ENCODE measurements around the gene PLCH2. TPM values are rescaled to one million over a fixed set of nuclear protein-coding genes. Genes with fewer than 3 reads are reported as not detected.

PLCH2 gene
- total and polyA plus RNA-seq, 9 of the 15 experiments (the other 6 are each of a cell fraction or from before 2014, with no cell fraction given): 0.16 TPM; not detected in 8

DNA sequence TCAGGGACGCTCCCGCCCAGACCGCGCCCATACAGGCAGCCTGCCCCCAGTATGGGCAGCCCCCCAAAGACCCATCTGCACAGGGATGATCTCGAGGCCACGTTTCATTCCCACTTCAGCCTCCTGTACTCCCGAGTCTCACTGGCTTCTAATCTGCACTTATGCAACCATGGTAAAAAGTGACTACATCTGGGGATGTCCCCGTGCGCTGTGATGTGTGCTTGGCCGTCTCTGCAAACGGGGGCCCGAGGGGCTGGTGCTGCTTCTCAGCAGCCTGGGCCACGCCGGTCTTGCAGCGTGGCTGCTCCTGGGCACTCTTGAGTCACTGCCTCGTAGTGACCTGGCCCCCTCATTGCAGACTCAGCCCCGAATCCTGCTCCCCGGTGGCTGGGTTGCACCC is 17.4 kb upstream of the PLCH2 start:
- DNase-seq (ENCODE audit: extremely low read depth in 1 of 4, low spot score in 3 of 4) (no peak), FAIRE-seq (no peak), ATAC-seq (no peak)
- Histone ChIP-seq H3K4me2 (ENCODE audit: insufficient read depth, low read length) (no peak overlapping the region), H4K20me1 (replicated peaks; ENCODE audit: control insufficient read depth, insufficient read depth, low read length) (peaks cover 15% of the 10 kb centered on the region), H3K9ac (ENCODE audit: insufficient read depth in 1 of 2, low read depth in 2 of 2, low read length in 2 of 2) (no peak overlapping the region), H3K4me1 (replicated peaks in 1 of 2; ENCODE audit: control insufficient read depth in 2 of 2, insufficient read depth in 2 of 2, low read length in 2 of 2) (peaks cover 0 to 58% of the 10 kb centered on the region in 2 experiments; a peak in 1 of 5 replicates), H3K9me3 (replicated peaks; ENCODE audit: control insufficient read depth, insufficient read depth, low read depth, low read length) (no peaks in the 10 kb centered on the region), H3K27me3 (ENCODE audit: control insufficient read depth in 2 of 2, insufficient read depth in 2 of 2, low read length in 2 of 2) (peaks cover 18 to 76% of the 10 kb centered on the region in 2 experiments; a peak in 3 of 5 replicates), H3K9me1 (ENCODE audit: control insufficient read depth, insufficient read depth, low read length) (no peaks in the 10 kb centered on the region), H2AFZ (ENCODE audit: low read depth, low read length) (no peak overlapping the region), H3K36me3 (ENCODE audit: control insufficient read depth, insufficient read depth, low read length) (no peaks in the 10 kb centered on the region), H3K79me2 (ENCODE audit: control insufficient read depth, insufficient read depth, low read length) (no peaks in the 10 kb centered on the region), H3K4me3 (no peak overlapping the region), H3K27ac (ENCODE audit: extremely low read depth, low read depth, low read length) (no peak overlapping the region)
- ChIA-PET POLR2A (no interaction called here), CTCF (ENCODE audit: low intra/inter-chr PET ratio) (no interaction called here)
- intact Hi-C loops (cut with micrococcal nuclease) (no loop called here), in situ Hi-C loops (cut with MboI) (no loop called here)
- BruUV-seq (replicated peaks): no TSS peak
- WGBS (ENCODE audit: insufficient coverage, low coverage, missing lambda C conversion rate): 0% methylated on average over 18 of the region's 18 CpGs
- no peak for TF ChIP-seq GABPA (tag; conservative IDR thresholded peaks at IDR 0.05; ENCODE audit: low read depth)
- no peak for TF ChIP-seq GABPB1 (CRISPR knock-in tag; IDR thresholded peaks at IDR 0.05)
- no peak for TF ChIP-seq BHLHE40 (IDR thresholded peaks at IDR 0.05; ENCODE audit: low read length)
- no peak for TF ChIP-seq FOSL1 (tag; conservative IDR thresholded peaks at IDR 0.05)
- TF ChIP-seq DPF2 (IDR thresholded peaks at IDR 0.05): no peak
- no peak for TF ChIP-seq KLF10 (CRISPR knock-in tag; IDR thresholded peaks at IDR 0.05)
- TF ChIP-seq RBFOX2 (IDR thresholded peaks at IDR 0.05; ENCODE audit: low read depth, low read length): no peak
- TF ChIP-seq NR3C1 (CRISPR knock-in tag; IDR thresholded peaks at IDR 0.05): no peak
- TF ChIP-seq, protein P1, sequence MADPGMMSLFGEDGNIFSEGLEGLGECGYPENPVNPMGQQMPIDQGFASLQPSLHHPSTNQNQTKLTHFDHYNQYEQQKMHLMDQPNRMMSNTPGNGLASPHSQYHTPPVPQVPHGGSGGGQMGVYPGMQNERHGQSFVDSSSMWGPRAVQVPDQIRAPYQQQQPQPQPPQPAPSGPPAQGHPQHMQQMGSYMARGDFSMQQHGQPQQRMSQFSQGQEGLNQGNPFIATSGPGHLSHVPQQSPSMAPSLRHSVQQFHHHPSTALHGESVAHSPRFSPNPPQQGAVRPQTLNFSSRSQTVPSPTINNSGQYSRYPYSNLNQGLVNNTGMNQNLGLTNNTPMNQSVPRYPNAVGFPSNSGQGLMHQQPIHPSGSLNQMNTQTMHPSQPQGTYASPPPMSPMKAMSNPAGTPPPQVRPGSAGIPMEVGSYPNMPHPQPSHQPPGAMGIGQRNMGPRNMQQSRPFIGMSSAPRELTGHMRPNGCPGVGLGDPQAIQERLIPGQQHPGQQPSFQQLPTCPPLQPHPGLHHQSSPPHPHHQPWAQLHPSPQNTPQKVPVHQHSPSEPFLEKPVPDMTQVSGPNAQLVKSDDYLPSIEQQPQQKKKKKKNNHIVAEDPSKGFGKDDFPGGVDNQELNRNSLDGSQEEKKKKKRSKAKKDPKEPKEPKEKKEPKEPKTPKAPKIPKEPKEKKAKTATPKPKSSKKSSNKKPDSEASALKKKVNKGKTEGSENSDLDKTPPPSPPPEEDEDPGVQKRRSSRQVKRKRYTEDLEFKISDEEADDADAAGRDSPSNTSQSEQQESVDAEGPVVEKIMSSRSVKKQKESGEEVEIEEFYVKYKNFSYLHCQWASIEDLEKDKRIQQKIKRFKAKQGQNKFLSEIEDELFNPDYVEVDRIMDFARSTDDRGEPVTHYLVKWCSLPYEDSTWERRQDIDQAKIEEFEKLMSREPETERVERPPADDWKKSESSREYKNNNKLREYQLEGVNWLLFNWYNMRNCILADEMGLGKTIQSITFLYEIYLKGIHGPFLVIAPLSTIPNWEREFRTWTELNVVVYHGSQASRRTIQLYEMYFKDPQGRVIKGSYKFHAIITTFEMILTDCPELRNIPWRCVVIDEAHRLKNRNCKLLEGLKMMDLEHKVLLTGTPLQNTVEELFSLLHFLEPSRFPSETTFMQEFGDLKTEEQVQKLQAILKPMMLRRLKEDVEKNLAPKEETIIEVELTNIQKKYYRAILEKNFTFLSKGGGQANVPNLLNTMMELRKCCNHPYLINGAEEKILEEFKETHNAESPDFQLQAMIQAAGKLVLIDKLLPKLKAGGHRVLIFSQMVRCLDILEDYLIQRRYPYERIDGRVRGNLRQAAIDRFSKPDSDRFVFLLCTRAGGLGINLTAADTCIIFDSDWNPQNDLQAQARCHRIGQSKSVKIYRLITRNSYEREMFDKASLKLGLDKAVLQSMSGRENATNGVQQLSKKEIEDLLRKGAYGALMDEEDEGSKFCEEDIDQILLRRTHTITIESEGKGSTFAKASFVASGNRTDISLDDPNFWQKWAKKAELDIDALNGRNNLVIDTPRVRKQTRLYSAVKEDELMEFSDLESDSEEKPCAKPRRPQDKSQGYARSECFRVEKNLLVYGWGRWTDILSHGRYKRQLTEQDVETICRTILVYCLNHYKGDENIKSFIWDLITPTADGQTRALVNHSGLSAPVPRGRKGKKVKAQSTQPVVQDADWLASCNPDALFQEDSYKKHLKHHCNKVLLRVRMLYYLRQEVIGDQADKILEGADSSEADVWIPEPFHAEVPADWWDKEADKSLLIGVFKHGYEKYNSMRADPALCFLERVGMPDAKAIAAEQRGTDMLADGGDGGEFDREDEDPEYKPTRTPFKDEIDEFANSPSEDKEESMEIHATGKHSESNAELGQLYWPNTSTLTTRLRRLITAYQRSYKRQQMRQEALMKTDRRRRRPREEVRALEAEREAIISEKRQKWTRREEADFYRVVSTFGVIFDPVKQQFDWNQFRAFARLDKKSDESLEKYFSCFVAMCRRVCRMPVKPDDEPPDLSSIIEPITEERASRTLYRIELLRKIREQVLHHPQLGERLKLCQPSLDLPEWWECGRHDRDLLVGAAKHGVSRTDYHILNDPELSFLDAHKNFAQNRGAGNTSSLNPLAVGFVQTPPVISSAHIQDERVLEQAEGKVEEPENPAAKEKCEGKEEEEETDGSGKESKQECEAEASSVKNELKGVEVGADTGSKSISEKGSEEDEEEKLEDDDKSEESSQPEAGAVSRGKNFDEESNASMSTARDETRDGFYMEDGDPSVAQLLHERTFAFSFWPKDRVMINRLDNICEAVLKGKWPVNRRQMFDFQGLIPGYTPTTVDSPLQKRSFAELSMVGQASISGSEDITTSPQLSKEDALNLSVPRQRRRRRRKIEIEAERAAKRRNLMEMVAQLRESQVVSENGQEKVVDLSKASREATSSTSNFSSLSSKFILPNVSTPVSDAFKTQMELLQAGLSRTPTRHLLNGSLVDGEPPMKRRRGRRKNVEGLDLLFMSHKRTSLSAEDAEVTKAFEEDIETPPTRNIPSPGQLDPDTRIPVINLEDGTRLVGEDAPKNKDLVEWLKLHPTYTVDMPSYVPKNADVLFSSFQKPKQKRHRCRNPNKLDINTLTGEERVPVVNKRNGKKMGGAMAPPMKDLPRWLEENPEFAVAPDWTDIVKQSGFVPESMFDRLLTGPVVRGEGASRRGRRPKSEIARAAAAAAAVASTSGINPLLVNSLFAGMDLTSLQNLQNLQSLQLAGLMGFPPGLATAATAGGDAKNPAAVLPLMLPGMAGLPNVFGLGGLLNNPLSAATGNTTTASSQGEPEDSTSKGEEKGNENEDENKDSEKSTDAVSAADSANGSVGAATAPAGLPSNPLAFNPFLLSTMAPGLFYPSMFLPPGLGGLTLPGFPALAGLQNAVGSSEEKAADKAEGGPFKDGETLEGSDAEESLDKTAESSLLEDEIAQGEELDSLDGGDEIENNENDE (IDR thresholded peaks at IDR 0.05; ENCODE audit: low read depth, low read length): no peak
- TF ChIP-seq, protein P2, sequence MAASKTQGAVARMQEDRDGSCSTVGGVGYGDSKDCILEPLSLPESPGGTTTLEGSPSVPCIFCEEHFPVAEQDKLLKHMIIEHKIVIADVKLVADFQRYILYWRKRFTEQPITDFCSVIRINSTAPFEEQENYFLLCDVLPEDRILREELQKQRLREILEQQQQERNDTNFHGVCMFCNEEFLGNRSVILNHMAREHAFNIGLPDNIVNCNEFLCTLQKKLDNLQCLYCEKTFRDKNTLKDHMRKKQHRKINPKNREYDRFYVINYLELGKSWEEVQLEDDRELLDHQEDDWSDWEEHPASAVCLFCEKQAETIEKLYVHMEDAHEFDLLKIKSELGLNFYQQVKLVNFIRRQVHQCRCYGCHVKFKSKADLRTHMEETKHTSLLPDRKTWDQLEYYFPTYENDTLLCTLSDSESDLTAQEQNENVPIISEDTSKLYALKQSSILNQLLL (CRISPR knock-in tag; IDR thresholded peaks at IDR 0.05; ENCODE audit: borderline replicate concordance): no peak
- no peak for TF ChIP-seq PHTF2 (CRISPR knock-in tag; IDR thresholded peaks at IDR 0.05)
- no peak for TF ChIP-seq SAFB (IDR thresholded peaks at IDR 0.05; ENCODE audit: borderline replicate concordance, low read depth, low read length)
- no peak for TF ChIP-seq ZNF354B (CRISPR knock-in tag; IDR thresholded peaks at IDR 0.05)
